IgD-negative memory B cell (primary cell): ENCODE measurements around the gene CPNE5. TPM values are rescaled to one million over a fixed set of nuclear protein-coding genes. Genes with fewer than 3 reads are reported as not detected.
A peak's percentile ranks its signal among the peaks of the same experiment; 100 is the strongest.

Experiments
- H3K27ac Mint-ChIP-seq, 3 donors: one replicate each; pipeline ENCODE4 v1.8.0; 2020 to 2022; ENCODE audit warnings: mild to moderate bottlenecking in 3 of 3, mixed read lengths in 3 of 3, moderate library complexity in 1 of 3
- H3K27me3 Mint-ChIP-seq: one replicate; pipeline ENCODE4 v1.8.0; 2021; ENCODE audit warnings: mixed read lengths
- H3K36me3 Mint-ChIP-seq: one replicate; pipeline ENCODE4 v1.8.0; 2020; ENCODE audit warnings: mild to moderate bottlenecking, mixed read lengths
- H3K4me1 Mint-ChIP-seq, 3 donors: one replicate each; pipeline ENCODE4 v1.8.0; 2020 to 2022; ENCODE audit warnings: mixed read lengths in 3 of 3, mild to moderate bottlenecking in 1 of 3
- H3K4me3 Mint-ChIP-seq, 4 donors: one replicate each; pipeline ENCODE4 v1.8.0; 2020 to 2022; ENCODE audit warnings: mild to moderate bottlenecking in 4 of 4, mixed read lengths in 4 of 4, moderate library complexity in 3 of 4
- H3K9me3 Mint-ChIP-seq, 3 donors: one replicate each; pipeline ENCODE4 v1.8.0; 2020 to 2021; ENCODE audit warnings: mixed read lengths in 3 of 3, mild to moderate bottlenecking in 1 of 3
- polyA plus RNA-seq: library from polyadenylated mRNA; unstranded; fragments of 300-500 nt; fragmentation: Illumina TruSeq; gene quantifications from one replicate; pipeline ENCODE4 v1.2.3, GENCODE V29; 2021

The CPNE5 gene
- polyA plus RNA-seq, 1 donor from 2014 or later: 280 TPM

- no peak overlapping the region for H3K27ac Mint-ChIP-seq
- H3K4me3 Mint-ChIP-seq: no peak overlapping the region
- no peaks in the 10 kb centered on the region for H3K27me3 Mint-ChIP-seq
- H3K9me3 Mint-ChIP-seq: no peaks in the 10 kb centered on the region
- H3K36me3 Mint-ChIP-seq: peaks cover 2% of the 10 kb centered on the region
- peaks cover 22 to 27% (median 23%) of the 10 kb centered on the region in 3 donors for H3K4me1 Mint-ChIP-seq
These were observed 139.9 kb downstream of the CPNE5 start for GRCh38 chr6:36699348-36699747.

- peaks cover 24 to 29% (median 25%) of the 10 kb centered on the region in 3 donors for H3K4me1 Mint-ChIP-seq
- H3K27me3 Mint-ChIP-seq: no peaks in the 10 kb centered on the region
- H3K9me3 Mint-ChIP-seq: no peaks in the 10 kb centered on the region
- peak overlapping the region in 1 of 3 donors; percentile 16 for H3K27ac Mint-ChIP-seq
- no peak overlapping the region for H3K4me3 Mint-ChIP-seq
- H3K36me3 Mint-ChIP-seq: peaks cover 2% of the 10 kb centered on the region
These were observed 140.4 kb downstream of the CPNE5 start for GRCh38 chr6:36698871-36699271.

DNA sequence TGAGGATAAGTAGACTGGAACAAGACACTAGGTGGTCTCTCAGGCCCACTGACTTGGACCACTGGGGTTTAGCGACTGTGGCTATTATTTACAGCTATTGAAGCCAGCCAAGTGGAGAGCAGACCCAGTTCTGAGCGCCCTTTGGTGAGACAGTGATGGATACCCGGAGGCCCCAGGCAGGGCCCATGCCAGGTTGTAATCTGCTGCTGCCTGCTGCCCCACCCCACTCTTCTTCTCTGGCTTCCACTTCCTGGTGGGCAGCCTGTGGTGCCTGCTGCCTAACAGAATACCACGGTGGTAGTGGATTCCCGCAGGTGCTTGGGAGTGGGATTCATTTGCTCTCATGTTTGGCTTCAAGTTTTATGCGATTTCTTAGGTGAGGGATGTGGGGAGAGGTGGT is 141.0 kb downstream of the CPNE5 start:
- H3K27ac Mint-ChIP-seq: peak overlapping the region in 1 of 3 donors; percentile 16
- H3K4me3 Mint-ChIP-seq: no peak overlapping the region
- peaks cover 28 to 35% (median 28%) of the 10 kb centered on the region in 3 donors for H3K4me1 Mint-ChIP-seq
- H3K36me3 Mint-ChIP-seq: peaks cover 2% of the 10 kb centered on the region
- no peaks in the 10 kb centered on the region for H3K9me3 Mint-ChIP-seq
- H3K27me3 Mint-ChIP-seq: no peaks in the 10 kb centered on the region

DNA sequence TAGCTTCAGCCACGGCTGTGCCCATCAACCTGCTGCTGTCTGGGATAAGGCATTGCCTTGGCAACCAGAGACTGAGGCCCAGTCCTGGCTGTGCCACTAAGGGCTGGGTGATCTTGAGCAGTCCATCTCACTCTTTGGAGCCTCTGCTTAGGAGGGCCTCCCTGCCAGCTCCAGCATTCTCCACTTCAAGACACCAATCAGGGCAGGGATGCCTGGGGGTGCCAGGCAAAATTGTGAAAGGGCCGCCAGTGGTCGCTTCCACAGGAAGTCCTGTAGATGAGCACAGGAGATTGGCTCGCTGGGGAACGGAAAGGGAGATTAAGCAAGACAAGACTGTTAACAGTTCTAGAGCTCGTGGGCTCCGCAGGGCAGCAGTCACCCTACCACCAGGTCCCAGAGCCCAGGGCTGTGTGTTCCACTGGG is 141.8 kb downstream of the CPNE5 start, which contains the start of gene RAB44:
TSS of gene RAB44 (plus strand) at position 346 of the 423 bp plus-strand sequence. CDS start 6,410 bp downstream, outside the sequence.
- Mint-ChIP-seq H3K4me1 (peaks cover 31 to 38% (median 35%) of the 10 kb centered on the region in 3 donors), H3K27me3 (no peaks in the 10 kb centered on the region), H3K36me3 (peaks cover 2% of the 10 kb centered on the region), H3K27ac (peak within 1 kb of the TSS in 2 of 3 donors; percentile 36 to 60), H3K4me3 (peak within 1 kb of the TSS in 1 of 4 donors; percentile 83), H3K9me3 (no peaks in the 10 kb centered on the region)

DNA sequence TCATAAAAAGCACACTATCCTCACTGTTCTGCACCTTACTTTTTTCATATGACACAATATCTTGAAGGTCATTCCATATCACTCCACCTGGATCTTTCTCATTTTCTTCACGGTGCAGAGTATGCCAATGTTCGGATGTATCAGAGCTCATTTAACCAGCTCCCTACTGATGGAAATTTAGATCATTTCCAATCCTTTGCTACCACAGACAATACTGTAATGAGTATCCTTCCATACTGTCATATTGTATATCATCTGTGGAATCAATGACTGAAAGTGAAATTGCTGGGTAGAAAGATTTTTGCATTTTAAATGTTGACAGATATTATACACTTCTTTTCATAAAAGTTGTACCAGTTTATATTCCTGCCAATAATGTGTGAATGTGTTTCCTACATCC is 143.8 kb downstream of the CPNE5 start:
- Mint-ChIP-seq H3K36me3 (peaks cover 3% of the 10 kb centered on the region), H3K9me3 (no peaks in the 10 kb centered on the region), H3K27me3 (no peaks in the 10 kb centered on the region), H3K4me1 (peaks cover 44 to 53% (median 48%) of the 10 kb centered on the region in 3 donors), H3K4me3 (peak overlapping the region in 2 of 4 donors; percentile 11 to 19), H3K27ac (peak overlapping the region in 1 of 3 donors; percentile 10)

DNA sequence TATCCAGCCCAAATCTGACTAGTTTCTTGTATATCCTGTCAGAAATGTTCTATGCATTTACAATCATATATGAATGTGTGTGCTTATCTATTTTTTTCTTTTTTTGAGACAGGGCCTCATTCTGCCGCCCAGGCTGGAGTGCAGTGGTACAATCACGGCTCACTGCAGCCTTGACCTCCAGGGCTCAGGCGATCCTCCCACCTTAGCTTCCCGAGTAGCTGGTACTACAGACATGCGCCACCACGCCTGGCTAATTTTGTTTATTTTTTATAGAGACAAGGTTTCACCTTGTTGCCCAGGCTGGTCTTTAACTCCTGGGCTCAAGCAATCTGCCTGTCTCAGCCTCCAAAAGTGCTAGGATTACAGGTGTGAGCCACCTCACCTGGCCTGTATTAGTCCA is 144.6 kb downstream of the CPNE5 start:
- H3K4me1 Mint-ChIP-seq: peaks cover 49 to 57% (median 53%) of the 10 kb centered on the region in 3 donors
- H3K27ac Mint-ChIP-seq: peak overlapping the region; percentile 45 to 90 (median 63)
- peaks cover 3% of the 10 kb centered on the region for H3K36me3 Mint-ChIP-seq
- peak overlapping the region in 2 of 4 donors; percentile 19 to 35 for H3K4me3 Mint-ChIP-seq
- no peaks in the 10 kb centered on the region for H3K9me3 Mint-ChIP-seq
- no peaks in the 10 kb centered on the region for H3K27me3 Mint-ChIP-seq

DNA sequence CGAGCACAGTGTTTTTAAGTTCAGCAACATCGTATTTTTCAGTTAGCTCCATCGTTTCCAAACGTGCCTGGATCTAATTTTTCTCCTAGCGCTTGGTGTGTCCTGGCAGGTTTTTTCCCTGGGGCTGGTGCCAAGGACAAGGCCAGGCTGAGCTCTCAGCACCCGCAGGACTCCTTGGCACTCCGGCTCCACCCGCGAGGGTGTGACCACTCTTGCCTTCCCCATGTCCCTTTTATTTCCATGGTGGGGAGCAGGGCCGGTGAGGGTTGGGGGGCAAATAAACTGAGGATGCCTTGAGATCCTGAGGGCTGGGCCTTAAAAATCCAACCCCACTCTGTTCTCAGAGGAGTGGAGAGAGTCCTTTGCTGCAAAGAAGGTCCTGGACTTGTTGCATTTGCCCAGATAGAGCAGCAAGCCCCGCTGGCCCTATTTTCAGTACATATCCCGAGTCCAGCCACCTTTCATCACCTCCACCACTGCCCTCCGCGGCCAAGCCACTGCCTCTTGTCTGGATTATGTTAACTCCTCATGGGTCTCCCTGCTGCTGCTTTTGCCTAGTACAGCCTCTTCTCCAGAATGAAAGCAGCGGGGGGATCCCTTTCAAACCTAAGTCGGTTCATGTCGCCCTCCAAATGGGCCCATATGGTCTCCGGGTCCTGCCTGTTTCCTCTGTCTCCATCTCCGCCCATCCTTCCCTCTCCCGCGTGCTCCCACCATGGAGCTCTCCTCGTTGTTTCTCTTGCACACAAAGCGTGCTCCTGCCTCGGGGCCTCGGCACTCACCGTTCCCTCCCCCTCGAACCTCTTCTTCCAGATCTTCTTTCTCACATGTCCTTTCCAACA is 146.2 kb downstream of the CPNE5 start:
- peaks cover 3% of the 10 kb centered on the region for H3K36me3 Mint-ChIP-seq
- H3K9me3 Mint-ChIP-seq: no peaks in the 10 kb centered on the region
- H3K4me3 Mint-ChIP-seq: peak overlapping the region in 3 of 4 donors; percentile 68 to 83 (median 81)
- H3K27ac Mint-ChIP-seq: peak overlapping the region; percentile 93 to 99 (median 94)
- no peaks in the 10 kb centered on the region for H3K27me3 Mint-ChIP-seq
- peaks cover 59 to 65% (median 64%) of the 10 kb centered on the region in 3 donors for H3K4me1 Mint-ChIP-seq

DNA sequence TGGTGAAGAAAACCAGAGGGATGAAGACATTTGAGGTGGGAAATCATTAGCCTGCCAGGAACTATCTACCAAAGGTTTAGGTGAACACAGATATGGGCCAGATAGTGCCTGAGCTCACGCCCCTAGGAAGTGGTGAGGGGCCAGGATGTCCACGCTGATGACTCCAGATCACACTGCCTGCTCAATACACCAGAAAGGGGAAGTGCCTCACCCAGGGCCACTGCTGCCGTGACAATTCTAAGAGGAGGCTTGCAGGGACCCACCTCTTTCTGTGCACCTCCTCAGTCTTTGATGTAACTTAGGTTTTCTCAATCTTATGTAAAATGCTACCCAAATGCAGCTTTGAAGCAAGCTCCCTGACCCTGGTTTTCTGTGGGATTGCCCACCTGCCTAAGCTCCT is 147.0 kb downstream of the CPNE5 start:
- Mint-ChIP-seq H3K27me3 (no peaks in the 10 kb centered on the region), H3K4me1 (peaks cover 64 to 66% (median 64%) of the 10 kb centered on the region in 3 donors), H3K36me3 (peaks cover 3% of the 10 kb centered on the region), H3K27ac (peak overlapping the region; percentile 93 to 99 (median 94)), H3K9me3 (no peaks in the 10 kb centered on the region), H3K4me3 (peak overlapping the region in 3 of 4 donors; percentile 68 to 83 (median 81))

DNA sequence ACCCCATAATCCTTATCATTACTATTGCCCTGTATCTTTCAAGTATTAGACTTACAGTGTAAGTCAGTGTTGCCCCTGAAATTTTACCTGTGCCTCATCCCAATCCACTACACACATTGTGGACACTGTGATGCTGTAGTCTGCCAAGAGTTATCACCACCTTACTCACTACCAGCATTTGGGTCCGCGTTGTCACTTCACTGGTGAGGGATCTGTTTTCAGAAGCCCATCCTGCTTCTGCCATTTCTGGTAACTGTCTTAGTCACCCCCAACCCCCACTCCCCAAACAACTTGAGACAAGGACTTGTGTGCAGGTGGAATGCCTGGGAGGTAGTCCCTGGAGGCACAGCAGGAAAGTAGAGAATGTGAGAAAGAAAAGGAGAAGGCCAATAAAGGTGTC is 147.6 kb downstream of the CPNE5 start:
- Mint-ChIP-seq H3K4me1 (peaks cover 61 to 66% (median 63%) of the 10 kb centered on the region in 3 donors), H3K36me3 (peaks cover 3% of the 10 kb centered on the region), H3K9me3 (no peaks in the 10 kb centered on the region), H3K27me3 (no peaks in the 10 kb centered on the region), H3K4me3 (peak overlapping the region in 3 of 4 donors; percentile 68 to 83 (median 81)), H3K27ac (peak overlapping the region; percentile 93 to 99 (median 94))

DNA sequence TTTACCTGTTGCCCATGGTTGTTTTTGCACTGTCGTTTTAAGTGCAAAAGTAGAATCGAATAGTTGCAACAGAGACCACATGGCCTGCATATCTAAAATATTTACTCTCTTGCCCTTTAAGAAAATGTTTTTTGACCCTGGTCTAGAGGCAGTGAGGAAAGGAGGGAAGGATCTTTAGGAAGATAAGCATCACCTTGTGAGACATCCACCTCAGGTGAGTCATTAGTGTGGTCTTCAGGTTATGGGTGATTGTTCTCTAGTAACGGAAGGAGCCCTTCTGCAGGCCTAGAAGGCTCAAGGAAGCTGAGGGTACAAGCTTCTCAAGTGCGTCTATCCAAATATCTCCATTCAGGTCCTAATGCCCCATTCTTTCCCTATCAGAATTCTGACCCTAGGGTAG is 148.2 kb downstream of the CPNE5 start:
- Mint-ChIP-seq H3K9me3 (no peaks in the 10 kb centered on the region), H3K4me1 (peaks cover 60 to 66% (median 63%) of the 10 kb centered on the region in 3 donors), H3K27me3 (no peaks in the 10 kb centered on the region), H3K4me3 (peak overlapping the region in 1 of 4 donors; percentile 68), H3K36me3 (peaks cover 3% of the 10 kb centered on the region), H3K27ac (peak overlapping the region; percentile 93 to 99 (median 94))

Other genes with a start within 250 kb of the CPNE5 start
- gene SRSF3, start 245.1 kb downstream of the CPNE5 start, polyA plus RNA-seq: 384 TPM
- 81.1 TPM for gene CDKN1A, start 160.7 kb downstream of the CPNE5 start, polyA plus RNA-seq
- not detected for gene RAB44, start 141.6 kb downstream of the CPNE5 start, polyA plus RNA-seq
- 14.7 TPM for gene PPIL1, start 35.4 kb upstream of the CPNE5 start, polyA plus RNA-seq
- 29.9 TPM for gene C6orf89, start 46.5 kb upstream of the CPNE5 start, polyA plus RNA-seq
- gene PI16, start 115.3 kb upstream of the CPNE5 start, polyA plus RNA-seq: 2.3 TPM
- 69.5 TPM for gene MTCH1, start 146.8 kb upstream of the CPNE5 start, polyA plus RNA-seq
- 99.8 TPM for gene FGD2, start 166.2 kb upstream of the CPNE5 start, polyA plus RNA-seq